SKM-1 (cell line): ENCODE measurements around the gene STX19.
"Not testable (repeated sequence)": the region's sequence is repeated elsewhere in the genome, so short reads cannot be mapped to it uniquely, and the experiment has no call there.

Experiments used
- DNase-seq: peaks from one replicate; lab custom pipeline; 2025; ENCODE audit not compliant: unreplicated experiment; lab: John Stamatoyannopoulos, UW

STX19 gene

DNA sequence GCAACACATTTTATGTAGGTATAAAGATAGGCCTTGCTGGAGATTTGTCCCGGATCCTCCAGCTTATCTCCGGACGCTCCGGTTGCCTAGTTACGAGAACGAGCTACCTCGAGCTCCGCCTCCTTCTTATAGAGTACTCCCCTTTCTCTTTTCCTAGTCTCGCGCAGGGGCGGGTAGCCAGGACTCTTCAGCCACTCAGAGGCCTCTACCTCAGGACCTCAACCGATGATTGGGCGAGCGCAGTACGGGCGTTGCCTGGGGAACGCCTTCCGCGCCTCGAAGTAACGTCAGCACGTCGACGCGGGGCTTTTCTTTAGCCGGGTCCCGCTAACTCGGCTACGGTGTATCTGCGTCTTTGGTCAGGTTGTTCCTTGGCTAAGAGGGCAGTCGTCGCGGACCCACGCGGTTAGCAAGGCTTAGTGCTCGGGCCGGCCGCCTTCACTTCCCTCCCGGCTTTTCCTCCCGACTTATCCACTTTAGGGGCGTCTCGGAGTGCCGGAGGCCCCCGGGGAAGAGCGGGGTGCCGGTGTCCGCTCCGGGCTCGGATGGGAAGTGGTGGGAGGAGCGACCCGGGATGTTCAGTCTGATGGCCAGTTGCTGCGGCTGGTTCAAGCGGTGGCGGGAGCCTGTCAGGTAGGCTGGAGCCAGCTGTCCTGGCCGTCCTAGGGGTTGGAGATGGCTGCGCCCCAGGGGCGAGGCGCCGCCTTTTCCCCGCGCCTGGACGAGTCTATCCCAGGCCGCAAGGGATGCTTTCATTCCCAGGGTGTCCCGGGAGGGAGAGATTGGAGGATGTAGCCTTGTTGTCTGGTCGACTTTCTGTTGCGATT lies 48.3 kb downstream of the STX19 start, which contains the start of gene ARL13B:
Gene ARL13B, plus strand, starts transcription at position 306 of the 827 bp plus-strand sequence. Its CDS starts 269 bp downstream, at position 575.
- peak; percentile 98 for DNase-seq

DNA sequence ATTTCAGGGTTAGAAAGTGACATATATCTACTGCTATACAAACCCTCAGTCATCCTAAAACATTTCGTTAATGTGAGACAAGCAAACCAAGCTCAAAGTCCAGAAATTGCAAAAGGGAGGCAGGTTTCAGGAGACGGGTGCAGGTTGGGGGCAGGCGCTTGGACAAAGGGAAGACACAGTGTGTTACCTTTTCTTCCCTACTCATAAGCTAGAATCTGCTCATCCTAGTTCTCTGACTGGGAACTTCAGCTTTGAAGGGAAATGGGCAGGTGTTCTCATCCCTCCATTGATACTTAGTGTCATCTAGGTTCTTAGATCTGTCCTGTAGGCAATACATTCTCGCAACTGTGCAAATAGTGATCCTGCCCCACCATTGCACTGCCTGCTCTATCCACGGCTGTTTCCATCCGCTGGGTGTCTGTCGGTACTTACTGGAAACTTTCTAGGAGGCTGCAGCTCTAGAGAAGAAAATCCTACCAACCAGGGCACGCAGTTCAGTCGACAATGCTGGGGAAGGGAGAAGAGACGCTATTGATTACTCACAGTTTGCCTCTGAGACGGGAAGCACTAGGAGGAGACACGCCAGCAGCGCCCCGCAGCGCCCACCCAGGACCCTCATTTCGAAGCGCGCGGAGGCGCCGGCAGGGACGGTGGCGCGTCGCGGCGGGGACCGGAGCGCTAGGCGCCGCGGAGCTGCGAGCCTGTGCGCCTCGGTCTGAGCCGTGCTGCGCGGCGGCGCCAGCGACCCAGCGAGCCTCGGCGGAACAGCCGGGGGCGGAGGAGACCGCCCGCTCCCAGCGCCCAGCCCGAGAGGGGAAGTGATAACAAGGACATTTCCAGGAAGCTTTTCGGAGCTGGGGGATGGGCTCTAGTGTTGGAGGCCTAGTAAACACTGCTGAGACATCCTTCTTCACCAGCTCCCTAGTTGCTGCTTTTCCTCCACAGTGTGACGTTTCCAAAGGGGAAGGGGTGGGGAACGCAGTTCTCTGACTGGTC lies 55.0 kb downstream of the STX19 start, which contains the start of gene PROS1:
Gene PROS1, minus strand, starts transcription at position 766 of the 996 bp plus-strand sequence. Its CDS starts 147 bp downstream, at position 619.
- DNase-seq: peak; percentile 64

DNA sequence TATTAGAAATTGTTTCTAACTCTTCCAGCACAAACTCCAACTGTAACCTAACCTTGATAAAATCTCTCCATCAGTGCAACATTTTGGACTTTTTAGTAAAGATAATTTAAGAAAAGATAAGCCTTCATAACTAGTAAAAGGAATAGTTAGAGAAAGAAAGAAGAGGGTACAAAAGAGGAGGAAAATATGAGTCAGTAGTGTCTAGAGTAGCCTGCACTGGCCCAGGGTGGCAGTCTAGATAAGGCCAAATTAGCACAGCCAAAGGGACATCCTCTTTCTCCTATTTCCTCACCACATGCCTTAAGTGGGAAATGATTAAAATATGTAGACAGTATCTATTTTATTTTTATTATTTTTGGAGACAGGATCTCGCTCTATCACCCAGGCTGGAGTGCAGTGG lies 58.4 kb downstream of the STX19 start:
- DNase-seq: no peak

DNA sequence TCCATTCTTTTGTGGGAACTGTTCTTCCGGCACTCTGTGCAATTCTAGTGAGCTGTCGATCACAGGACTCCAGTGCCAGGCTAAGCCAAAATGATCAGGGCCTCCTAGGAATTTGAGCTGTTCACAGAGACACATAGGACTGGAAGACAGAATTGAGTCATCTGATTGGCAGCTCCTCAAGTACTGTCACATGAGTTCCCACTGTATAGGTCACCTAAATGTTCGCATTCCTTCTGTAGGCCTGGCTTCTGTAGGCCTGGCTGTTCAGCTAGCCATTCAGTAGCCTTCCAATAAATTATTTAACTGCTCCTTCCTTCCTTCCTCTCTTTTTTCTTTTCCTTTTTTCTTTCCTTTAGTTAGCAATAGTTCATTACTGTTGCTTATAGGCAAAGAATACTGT lies 59.0 kb downstream of the STX19 start:
- no peak for DNase-seq

DNA sequence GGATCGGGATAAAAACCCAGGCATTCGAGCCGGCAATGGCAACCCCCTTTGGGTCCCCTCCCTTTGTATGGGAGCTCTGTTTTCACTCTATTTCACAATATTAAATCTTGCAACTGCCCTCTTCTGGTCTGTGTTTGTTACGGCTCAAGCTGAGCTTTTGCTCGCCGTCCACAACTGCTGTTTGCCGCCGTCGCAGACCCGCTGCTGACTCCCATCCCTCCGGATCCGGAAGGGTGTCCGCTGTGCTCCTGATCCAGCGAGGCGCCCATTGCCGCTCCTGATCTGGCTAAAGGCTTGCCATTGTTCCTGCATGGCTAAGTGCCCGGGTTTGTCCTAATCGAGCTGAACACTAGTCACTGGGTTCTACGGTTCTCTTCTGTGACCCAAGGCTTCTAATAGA lies 63.3 kb downstream of the STX19 start:
- DNase-seq: not testable (repeated sequence)
